COLO829 (cell line): ENCODE results near the gene MCTP2.

Experiments used
- DNase-seq: peaks from one replicate; pipeline ENCODE4 v3.0.0; 2012; ENCODE audit warnings: low spot score

The MCTP2 gene

GRCh38 chr15:94353488-94353820 is 122.1 kb downstream of the MCTP2 start:
- DNase-seq, result no peak

GRCh38 chr15:94354655-94355054 is 123.3 kb downstream of the MCTP2 start:
- no peak for DNase-seq

- no peak for DNase-seq
These were observed 128.4 kb downstream of the MCTP2 start for GRCh38 chr15:94359716-94360115.

GRCh38 chr15:94360251-94360685 is 128.9 kb downstream of the MCTP2 start:
- no peak for DNase-seq

GRCh38 chr15:94362385-94363092 is 131.2 kb downstream of the MCTP2 start:
- no peak for DNase-seq

- DNase-seq, result no peak
These were observed 132.0 kb downstream of the MCTP2 start for GRCh38 chr15:94363382-94363781.

GRCh38 chr15:94366781-94367180 is 135.4 kb downstream of the MCTP2 start:
- no peak for DNase-seq

- peak; percentile 69 for DNase-seq
These were observed 136.6 kb downstream of the MCTP2 start for GRCh38 chr15:94367726-94368535.

- DNase-seq, result peak; percentile 47
These were observed 139.0 kb downstream of the MCTP2 start for GRCh38 chr15:94370206-94370935.

GRCh38 chr15:94370936-94371285 is 139.6 kb downstream of the MCTP2 start:
- DNase-seq, result no peak

GRCh38 chr15:94372821-94373220 is 141.5 kb downstream of the MCTP2 start:
- DNase-seq, result no peak

- DNase-seq, result no peak
These were observed 144.6 kb downstream of the MCTP2 start for GRCh38 chr15:94375997-94376396.

- DNase-seq, result no peak
These were observed 148.6 kb downstream of the MCTP2 start for GRCh38 chr15:94379986-94380385.

GRCh38 chr15:94380798-94381197 is 149.4 kb downstream of the MCTP2 start:
- DNase-seq, result no peak

GRCh38 chr15:94381384-94381783 is 150.0 kb downstream of the MCTP2 start:
- no peak for DNase-seq

GRCh38 chr15:94383041-94383440 is 151.7 kb downstream of the MCTP2 start:
- DNase-seq, result no peak

GRCh38 chr15:94383706-94384105 is 152.3 kb downstream of the MCTP2 start:
- no peak for DNase-seq

GRCh38 chr15:94385441-94385840 is 154.1 kb downstream of the MCTP2 start:
- DNase-seq, result no peak

GRCh38 chr15:94386351-94386750 is 155.0 kb downstream of the MCTP2 start:
- DNase-seq, result no peak

- no peak for DNase-seq
These were observed 156.1 kb downstream of the MCTP2 start for GRCh38 chr15:94387442-94387841.

GRCh38 chr15:94387849-94388441 is 156.6 kb downstream of the MCTP2 start:
- DNase-seq, result no peak

GRCh38 chr15:94395640-94396039 is 164.3 kb downstream of the MCTP2 start:
- no peak for DNase-seq

- no peak for DNase-seq
These were observed 166.0 kb downstream of the MCTP2 start for GRCh38 chr15:94397337-94397736.
